ENCODE data around the gene ROBO1.
"Not testable (repeated sequence)": the region's sequence is repeated elsewhere in the genome, so short reads cannot be mapped to it uniquely, and the experiment has no call there.

The ROBO1 gene

DNA sequence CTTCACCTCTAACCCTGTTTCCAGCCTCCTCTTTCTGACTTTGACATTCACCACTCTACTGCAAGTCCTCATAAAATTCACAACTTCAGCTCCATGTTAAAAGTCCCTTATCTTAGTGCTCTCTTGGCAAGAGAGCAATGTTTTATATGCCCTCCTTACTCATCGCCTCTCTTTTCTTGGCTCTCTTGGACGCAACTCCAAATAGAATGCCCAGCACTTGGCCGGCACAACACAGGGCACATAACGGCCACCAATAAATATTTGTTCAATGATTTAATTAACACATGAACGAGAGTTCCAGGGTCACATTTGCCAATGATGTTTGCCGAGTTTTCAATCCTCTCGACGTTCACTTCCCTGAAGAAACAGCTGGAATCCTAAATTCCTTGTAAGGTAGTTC is 401.4 kb downstream of the ROBO1 start:
- DNase-seq, result no peak

DNA sequence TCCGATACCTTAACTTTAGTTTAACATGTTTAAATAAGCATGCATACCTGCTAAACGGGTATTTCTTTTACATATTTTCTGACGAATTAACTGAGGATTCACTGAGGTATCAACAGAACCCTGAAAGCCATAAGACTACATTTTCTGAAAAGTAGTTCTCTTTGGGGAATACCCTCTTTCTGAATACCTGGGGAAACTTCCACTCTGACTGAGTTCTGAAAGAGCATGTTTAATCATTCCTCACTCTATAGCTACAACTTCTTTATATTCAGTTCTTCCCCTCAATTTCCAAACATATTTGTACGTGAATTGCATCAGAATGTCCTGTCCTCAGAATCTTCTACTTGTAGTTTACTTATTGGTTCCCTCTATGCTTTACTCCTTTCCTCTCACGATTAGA is 403.0 kb downstream of the ROBO1 start:
- DNase-seq, result no peak

DNA sequence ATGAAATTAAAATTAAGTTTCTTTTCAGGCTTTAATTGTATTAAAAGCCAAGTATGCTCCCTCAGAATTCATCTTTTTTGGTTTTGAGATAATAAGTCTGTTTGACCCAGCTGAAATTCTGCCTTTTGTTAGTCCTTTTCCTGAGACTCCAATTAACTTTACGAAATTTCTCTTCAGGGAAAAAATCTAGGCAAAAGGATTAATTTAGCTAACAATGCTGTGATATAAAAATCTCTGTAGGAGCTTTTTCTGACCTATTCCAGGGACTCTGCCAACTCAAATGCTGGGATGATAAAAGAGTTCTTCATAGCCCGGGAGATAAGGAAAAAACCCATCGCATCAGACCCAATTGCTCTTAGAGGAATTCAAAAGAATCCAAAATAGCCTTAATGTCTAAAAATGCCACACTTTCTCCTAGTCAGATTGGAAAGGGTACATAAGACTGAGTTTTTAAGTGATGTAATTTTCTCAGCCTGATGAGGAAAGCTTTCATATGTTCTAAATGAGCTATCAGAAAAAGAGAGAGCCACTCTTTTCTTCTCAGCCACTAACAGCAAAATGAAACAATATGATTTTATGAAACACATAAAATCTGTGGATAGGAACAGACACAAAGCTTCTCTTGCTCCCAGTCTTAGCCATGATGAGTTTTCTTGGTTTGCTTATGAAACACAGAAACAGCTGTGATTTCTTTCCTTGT is 405.1 kb downstream of the ROBO1 start:
- DNase-seq, result no peak

DNA sequence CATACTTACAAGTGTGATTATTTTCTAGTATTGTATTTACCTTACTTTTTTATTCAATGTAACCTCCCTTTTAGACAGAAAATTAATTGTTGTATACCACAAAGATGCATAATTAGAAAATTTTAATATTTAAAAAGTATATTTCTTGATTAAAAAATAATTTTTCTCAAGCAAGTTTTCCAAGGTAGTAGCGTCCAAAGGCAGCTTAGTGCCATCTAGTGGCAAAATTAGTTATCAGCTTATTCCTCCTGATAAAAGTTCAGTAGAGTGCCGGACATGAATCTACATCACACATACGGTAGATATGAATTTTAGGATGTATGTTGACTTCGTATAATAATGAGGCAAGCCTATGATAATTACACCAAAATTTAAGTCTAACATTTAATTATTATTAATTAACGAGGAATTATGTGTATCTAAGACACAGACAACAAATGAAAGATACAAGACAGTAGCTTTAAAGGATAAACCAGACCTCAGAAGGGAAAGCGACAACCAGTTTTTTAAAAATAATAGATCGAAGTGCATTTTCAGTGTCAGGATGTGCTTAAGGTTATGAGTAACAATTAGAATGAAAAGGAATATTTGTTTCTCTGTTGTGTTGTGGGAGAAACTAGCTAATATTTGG is 405.9 kb downstream of the ROBO1 start:
- no peak for DNase-seq

DNA sequence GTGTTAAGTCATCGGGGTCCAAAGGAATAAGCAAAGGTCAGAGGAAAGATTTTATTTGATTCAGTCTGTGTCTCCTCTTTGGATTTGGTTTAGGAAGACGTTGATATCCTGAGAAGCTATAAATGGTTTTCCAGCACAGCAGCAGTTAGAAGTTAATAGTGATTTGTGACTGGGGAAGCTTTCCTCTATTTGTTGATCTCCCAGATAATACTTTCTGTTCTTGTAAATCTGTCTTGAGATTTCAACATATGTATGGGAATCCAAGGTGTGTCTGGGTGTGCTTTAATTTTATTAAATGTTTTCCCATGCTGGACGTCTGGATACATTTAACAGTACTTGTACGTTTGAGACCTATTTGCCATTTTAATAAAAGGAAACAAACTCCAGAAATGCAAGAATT is 409.5 kb downstream of the ROBO1 start:
- no peak for DNase-seq

DNA sequence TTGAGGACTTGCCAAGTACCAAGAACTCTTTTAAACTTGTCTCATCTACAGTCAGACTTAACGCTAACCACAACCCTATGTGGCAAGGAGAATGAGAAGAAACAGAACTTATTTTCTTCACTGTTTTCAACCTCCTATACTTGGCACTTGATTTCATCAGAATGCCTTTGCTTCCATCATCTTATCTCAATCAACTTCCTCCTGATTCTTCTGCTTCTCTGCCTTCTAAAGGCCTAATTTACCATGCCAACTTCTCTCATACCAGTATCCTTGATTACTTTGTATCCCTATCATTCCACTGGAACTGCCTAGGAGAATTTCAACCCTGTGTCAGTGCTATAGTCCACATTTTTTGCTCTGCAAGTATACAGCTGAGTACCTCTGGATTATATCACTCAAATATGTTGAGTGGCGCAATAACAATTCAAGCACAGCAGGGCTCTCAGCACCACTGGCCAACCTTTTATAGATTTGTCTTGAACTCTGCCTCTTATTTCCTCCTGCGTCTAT is 413.6 kb downstream of the ROBO1 start:
- no peak for DNase-seq

DNA sequence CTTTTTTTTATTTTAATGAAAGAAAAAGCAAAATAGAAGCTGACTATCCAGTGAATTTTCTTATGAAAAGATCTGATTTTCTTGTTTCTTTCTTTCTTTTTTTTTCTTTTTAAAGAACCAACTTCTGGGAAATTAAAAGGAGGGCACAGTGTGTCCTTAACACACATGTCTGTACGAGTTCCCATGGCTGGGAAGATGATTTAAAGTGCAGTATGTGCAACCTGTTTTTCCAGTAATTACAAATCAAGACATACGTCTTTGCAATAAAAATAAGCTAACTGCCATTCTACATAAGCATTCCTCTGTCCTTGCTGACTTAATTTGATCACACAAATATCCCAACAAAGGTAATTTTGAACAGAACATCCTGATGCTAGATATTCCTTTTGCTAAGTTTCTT is 416.1 kb downstream of the ROBO1 start:
- DNase-seq, result no peak

DNA sequence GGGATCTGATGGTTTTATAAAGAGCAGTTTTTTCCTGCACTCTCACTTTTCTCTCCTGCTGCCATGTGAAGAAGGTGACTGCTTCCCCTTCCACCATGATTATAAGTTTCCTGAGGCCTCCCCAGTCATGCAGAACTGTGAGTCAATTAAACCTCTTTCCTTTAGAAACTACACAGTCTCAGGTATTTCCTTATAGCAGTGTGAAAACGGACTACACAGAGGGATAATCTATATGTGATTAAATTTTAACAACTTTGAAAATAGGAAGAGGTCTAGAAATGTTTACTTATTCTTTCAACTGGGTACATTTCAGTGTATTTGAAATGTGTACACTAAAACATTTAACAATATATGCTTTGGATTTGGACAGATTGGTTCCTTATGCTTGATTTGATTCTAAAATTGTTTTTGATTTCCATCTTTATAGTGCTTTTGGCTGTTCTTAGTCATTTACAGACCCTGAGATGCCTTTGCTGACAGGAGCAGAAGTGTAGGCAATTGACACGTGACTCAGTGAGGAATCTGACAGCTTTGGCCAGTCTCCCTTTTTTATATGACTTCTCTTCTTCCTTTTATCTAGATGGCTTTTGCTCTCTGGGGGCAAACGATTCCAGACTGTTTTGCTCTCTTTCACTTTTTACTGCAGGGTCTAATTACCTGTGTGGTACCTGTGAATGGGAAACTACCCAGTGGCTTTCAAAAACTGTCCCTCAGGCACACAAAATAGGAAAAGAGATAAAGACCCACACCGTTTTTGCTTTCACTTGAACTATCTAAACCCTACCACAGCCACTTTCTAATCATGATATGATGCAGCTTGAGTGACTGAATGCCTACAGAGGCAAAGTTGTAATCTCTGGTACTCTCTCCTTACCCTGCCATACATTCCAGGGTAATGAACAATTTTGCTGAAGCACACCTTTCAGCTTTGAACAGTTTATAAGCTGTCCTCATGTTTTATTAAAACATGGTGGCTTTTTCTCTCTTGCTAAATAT is 422.6 kb downstream of the ROBO1 start:
- no peak for DNase-seq

DNA sequence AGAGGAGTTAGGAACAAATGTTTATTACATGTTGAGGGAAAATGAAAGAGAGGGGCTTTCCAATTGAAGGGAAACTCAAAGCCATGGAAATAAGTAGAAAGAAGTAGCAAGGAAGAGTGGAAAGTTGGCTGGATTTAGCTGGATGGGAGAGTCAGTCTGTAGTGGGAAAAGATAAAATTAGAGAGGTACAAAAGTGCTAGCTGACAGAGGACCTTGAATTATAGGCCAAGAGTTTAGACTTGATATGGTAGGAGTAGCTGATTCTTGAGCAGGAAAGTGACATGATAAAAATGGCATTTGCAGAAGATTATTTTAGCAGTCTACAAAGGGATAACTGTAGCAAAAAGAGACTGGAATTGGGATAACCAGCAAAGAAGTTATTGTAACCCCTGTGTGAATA is 425.8 kb downstream of the ROBO1 start:
- no peak for DNase-seq

DNA sequence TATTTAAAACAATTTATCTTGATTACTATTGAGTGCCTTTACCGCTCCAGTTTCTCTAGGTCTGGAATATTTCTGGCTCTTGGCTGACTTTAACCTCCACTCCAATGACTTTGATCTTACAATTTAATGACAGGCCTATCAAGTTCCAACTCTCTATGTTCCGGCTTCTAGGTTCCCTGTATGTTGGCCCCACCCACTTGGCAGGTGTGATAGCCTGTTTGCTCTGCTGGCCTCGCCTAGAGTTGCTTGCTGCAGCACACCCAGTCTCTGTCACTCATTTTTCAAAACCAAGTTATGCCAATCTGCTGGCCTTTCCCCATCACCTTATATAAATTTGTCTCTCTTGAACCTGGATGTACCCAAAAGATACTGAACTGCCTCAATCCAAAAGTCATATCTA is 428.0 kb downstream of the ROBO1 start:
- DNase-seq, result no peak

DNA sequence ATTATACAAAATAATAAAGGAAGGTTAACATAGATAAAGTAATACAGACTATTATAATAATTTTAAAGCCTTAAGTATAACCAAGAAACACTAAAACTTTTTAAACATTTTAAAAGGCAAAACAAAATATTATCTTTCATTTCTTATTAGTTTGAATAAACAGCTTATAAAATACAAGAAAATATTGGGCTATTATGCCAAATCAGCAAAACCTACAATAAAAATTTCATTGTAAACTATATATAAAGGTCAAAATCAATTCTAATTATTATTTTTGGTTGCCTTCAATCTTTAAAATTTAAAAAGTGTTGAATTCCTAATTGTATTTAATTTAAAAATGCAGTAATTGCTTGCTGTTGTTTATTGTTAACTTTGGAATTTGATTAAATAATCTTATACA is 430.0 kb downstream of the ROBO1 start:
- DNase-seq, result no peak

DNA sequence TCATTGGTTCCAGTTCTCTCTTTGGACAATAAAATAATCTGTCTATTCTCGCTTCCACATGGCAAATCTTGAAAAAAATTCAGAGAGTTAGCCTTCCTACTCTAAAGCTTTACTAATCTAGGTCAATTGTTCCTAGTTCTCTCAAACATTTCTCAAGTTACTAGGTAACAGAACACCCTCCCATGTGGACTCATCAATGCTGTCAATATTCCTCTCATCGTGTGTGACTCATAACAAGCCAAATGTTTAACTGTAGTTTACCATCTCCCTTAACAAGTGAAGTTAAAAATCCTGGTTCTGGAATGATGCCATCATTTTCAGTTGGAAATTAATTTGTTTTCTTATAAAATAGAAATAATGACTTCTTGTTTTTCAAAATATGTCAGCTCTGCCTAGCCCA is 438.6 kb downstream of the ROBO1 start:
- DNase-seq, result no peak

DNA sequence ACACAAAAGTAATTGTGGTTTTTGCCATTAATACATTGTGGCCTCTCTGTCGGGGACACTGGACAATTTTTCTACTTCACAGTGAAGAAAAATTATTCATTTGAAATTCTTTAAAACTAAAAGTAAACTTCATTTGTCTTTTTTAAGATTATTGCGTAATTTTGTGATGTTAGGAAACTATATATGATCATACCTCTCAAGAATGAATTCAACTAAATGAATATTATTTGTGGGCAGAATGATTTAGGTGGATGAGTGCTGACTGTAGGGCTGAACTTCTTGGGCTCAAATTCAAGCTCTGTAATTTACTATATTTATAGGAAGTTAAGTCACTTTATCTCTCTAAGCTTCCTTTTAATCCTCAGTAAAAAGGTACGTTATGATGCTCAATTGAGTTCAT is 441.2 kb downstream of the ROBO1 start:
- DNase-seq, result no peak

DNA sequence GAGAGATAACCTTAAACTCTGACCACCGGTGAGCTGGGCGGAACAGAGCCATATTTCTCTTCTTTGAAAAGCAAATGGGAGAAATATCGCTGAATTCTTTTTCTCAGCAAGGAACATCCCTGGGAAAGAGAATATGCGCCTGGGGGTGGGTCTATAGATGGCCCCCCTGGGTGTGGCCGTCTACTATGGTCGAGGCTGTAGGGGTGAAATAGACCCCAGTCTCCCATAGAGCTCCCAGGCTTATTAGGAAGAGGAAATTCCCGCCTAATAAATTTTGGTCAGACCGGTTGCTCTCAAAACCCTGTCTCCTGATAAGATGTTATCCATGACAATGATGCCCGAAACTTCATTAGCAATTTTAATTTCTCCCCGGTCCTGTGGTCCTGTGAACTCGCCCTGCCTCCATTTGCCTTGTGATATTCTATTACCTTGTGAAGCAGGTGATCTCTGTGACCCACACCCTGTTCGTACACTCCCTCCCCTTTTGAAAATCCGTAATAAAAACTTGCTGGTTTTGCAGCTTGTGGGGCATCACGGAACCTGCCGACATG is 441.9 kb downstream of the ROBO1 start:
- DNase-seq, result not testable (repeated sequence)

DNA sequence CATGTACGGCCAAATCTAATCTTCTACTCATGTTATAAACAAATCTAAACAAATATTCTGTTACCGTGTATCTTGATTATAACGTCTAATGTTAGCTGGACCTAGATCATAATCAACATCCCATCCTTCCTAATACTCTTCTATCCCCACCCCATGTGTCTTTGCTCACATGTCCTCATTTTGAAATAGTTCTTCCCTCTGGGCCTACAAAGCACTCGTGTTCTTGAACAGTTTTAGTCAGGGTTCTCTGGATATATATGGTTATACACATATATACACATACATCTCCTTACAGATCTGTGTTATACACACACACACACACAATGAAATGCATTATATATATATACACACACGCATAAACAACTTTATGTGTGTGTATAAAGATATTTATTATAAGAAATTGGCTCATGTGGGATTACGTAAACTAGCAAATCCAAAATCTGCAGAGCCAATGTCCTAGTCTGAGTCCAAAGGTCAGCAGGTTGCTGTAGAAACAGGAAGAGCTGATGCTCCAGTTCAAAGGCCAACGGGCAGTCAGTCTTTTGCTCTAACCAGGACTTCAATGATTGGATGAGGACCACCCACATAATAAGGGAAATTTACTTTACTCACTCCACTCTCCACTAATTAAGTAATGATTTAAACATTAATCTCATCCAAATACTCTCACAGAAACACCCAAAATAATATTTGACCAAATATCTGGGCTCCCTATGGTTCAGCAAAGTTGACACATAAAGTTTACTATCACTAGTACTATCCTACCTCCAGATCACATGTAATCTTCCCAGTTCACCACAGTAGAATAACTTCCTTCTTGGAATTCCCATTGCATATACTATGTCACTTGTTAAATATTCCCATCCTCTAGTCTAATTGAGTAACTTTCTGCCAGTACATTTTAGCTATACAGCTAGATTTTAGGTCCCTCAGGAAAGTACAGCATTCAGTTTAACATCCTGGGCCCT is 450.0 kb downstream of the ROBO1 start:
- DNase-seq, result no peak

DNA sequence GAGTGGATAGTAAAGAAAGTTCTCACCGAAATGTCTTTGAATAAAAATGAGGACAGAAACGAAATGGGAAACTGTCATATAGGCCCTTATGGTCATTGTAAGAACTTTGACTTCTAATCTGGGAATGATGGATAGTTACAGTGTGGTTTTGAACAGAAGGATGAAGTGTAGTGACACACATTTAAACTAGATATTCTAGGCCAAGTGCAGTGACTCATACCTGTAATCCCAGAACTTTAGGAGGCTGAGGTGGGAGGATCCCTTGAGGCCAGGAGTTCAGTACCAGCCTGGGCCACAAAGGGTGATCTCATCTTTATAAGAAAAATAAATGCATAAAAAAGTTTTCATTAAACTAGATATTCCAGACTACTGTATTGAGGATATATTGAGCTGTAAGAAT is 452.8 kb downstream of the ROBO1 start:
- no peak for DNase-seq

DNA sequence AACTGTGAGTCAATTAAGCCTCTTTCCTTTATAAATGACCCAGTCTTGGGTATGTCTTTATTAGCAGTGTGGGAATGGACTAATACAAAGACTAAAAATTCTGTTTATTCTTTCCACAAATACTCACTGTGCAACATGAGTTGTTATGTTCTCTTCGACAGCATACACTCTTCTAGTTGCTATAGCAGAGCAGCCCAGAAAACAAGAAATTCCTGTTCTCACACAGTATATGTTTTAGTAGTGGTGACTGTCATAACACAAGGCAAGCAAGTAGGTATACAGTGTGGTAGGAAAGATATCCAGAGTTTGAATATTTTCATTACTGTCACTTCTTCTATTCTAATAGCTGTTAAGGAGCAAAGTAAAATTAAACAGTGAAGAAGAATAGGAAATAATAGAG is 453.3 kb downstream of the ROBO1 start:
- DNase-seq, result no peak

DNA sequence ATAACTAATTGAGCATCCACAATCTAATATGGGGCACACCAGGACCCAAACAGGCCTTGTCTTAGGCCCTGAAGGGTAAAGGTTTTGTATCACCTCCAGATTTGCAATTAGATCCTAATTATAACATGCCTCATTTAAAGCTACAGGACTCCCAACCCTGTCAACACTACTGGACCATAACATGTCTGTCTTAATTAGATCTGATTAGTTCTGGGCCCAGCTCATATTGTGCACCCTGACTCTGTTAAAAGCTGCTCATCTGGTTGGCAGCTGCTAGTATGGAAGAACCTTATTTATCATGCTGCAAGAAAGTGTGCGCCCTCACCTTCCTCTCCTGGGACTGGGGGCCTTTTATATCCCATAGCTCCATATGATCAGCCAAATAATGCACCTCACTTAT is 457.8 kb downstream of the ROBO1 start:
- DNase-seq, result no peak

DNA sequence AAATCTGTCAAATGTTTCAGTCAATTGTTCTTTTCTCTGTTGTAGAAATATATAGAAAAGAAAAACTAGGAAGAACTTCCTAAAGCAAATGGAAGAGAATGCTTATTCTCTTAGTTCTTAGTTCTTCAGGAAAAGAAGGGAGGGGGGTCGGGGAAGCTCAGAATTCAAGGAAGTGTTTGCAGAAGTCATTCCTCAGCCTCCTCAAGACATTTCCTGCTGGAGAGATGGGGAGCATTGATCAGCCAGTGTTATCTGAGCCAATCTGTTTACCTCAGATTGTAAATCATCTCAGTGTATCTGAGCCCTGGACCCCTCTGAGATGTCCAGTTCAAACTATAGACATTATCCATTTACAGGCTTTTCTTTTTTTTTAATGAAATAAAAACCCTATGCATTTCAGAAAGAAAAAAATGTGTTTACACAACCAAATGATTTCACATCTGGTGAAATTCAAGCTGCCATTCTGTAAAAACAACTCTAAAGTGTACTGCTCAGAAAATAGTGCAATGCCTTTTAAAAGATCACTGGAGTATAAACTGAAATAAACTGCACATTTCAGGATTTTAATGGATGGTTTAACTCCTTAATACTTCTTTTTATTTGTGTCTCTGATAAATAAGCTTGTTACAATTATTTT is 460.7 kb downstream of the ROBO1 start:
- DNase-seq, result no peak

DNA sequence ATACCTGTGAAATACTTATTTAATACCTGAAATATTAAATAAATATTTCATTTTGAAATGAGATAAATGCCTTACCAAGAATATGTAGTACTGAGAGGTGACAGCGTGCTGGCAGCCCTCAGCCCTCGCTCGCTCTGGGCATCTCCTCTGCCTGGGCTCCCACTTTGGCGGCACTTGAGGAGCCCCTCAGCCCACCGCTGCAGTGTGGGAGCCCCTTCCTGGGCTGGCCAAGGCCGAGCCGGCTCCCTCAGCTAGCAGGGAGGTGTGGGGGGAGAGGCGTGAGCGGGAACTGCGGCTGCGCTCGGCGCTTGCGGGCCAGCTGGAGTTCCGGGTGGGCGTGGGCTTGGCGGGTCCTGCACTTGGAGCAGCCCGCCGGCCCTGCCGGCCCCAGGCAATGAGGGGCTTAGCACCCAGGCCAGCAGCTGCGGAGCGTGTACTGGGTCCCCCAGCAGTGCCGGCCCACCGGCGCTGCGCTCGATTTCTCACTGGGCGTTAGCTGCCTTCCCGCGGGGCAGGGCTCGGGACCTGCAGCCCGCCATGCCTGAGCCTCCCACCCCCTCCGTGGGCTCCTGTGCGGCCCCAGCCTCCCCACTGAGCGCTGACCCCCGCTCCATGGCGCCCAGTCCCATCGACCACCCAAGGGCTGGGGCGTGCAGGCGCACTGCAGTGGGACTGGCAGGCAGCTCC is 467.7 kb downstream of the ROBO1 start:
- not testable (repeated sequence) for DNase-seq

Data from right hindlimb (tissue), 1 donor.